ENCODE measurements around the gene PHF1. TPM values are rescaled to one million over a fixed set of nuclear protein-coding genes. Genes with fewer than 3 reads are reported as not detected.
"Not testable (repeated sequence)": the region's sequence is repeated elsewhere in the genome, so short reads cannot be mapped to it uniquely, and the experiment has no call there.

Gene PHF1
- total and polyA plus RNA-seq, 9 donors, result 80.7 to 182 (median 123) TPM

GRCh38 chr6:33392979-33393378 is 17.8 kb upstream of the PHF1 start:
- no peak for TF ChIP-seq POLR2A (IDR thresholded peaks at IDR 0.05)
- TF ChIP-seq CTCF (IDR thresholded peaks at IDR 0.05), result no peak
- TF ChIP-seq EP300 (IDR thresholded peaks at IDR 0.05), result no peak
- Histone ChIP-seq H3K27me3 (no peaks in the 10 kb centered on the region), H3K9me3 (no peaks in the 10 kb centered on the region), H3K4me3 (no peak overlapping the region), H3K36me3 (no peaks in the 10 kb centered on the region), H3K27ac (no peak overlapping the region), H3K4me1 (ENCODE audit: insufficient read depth) (peaks cover 6% of the 10 kb centered on the region)
- no peak for DNase-seq
- intact Hi-C loops (cut with DNase I), result no loop called here
- WGBS, 3 donors, result 49 to 55% (median 53%) methylated on average over 3 of the region's 3 CpGs

- Histone ChIP-seq H3K9me3 (no peaks in the 10 kb centered on the region), H3K4me1 (ENCODE audit: insufficient read depth) (no peaks in the 10 kb centered on the region), H3K27me3 (no peaks in the 10 kb centered on the region), H3K36me3 (no peaks in the 10 kb centered on the region), H3K4me3 (no peak overlapping the region), H3K27ac (no peak overlapping the region)
- intact Hi-C loops (cut with DNase I), result no loop called here
- TF ChIP-seq EP300 (IDR thresholded peaks at IDR 0.05) (no peak), POLR2A (IDR thresholded peaks at IDR 0.05) (no peak), CTCF (IDR thresholded peaks at IDR 0.05) (no peak)
- DNase-seq, result no peak
- WGBS, 3 donors, result 60 to 91% (median 71%) methylated on average over 1 of the region's 1 CpG
Observed at GRCh38 chr6:33397541-33397940, 13.3 kb upstream of the PHF1 start.

- H3K9me3 ChIP-seq; H3K27me3 ChIP-seq; H3K4me3 ChIP-seq; DNase-seq; H3K27ac ChIP-seq; H3K4me1 ChIP-seq (ENCODE audit: insufficient read depth); intact Hi-C loops (cut with DNase I); H3K36me3 ChIP-seq: not testable (repeated sequence)
- 95 to 97% (median 96%) methylated on average over 3 of the region's 3 CpGs for WGBS, 3 donors
Observed at GRCh38 chr6:33398601-33399000, 12.2 kb upstream of the PHF1 start.

DNA sequence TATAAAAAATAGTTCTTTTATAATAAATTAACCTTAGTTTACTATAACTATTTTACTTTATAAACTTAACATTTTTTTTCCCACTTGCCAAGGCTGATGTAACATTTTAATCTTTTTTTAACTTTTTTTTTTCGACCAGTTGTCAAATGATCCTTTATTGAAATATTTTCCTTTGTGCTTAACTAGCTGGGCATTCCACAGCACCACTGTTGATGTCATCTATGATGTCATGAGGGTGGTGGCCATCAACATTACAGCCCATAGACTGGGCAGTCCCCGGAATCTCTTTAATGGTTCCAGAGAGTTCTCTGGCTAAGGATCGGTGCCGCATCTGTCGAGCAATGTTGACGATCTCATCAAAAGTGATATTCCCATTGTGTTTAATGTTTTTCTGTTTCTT is 10.9 kb upstream of the PHF1 start:
- H3K27me3 ChIP-seq; H3K27ac ChIP-seq; H3K36me3 ChIP-seq; H3K9me3 ChIP-seq; intact Hi-C loops (cut with DNase I); DNase-seq; H3K4me1 ChIP-seq (ENCODE audit: insufficient read depth); H3K4me3 ChIP-seq: not testable (repeated sequence)
- WGBS, 3 donors, result 92 to 97% (median 95%) methylated on average over 6 of the region's 6 CpGs

GRCh38 chr6:33404884-33405283 is 5.9 kb upstream of the PHF1 start:
- 87 to 92% (median 92%) methylated on average over 17 of the region's 17 CpGs for WGBS, 3 donors
- no peaks in the 10 kb centered on the region for H3K9me3 ChIP-seq
- no peaks in the 10 kb centered on the region for H3K36me3 ChIP-seq
- no peaks in the 10 kb centered on the region for H3K27me3 ChIP-seq
- H3K4me1 ChIP-seq (ENCODE audit: insufficient read depth), result no peaks in the 10 kb centered on the region
- no peak overlapping the region for H3K4me3 ChIP-seq
- TF ChIP-seq CTCF (IDR thresholded peaks at IDR 0.05), result no peak
- TF ChIP-seq EP300 (IDR thresholded peaks at IDR 0.05), result no peak
- TF ChIP-seq POLR2A (IDR thresholded peaks at IDR 0.05), result no peak
- no peak for DNase-seq
- H3K27ac ChIP-seq, result no peak overlapping the region
- intact Hi-C loops (cut with DNase I), result no loop called here
